GM12878 (cell line): ENCODE measurements around the gene SPDL1. TPM values are rescaled to one million over a fixed set of nuclear protein-coding genes. Genes with fewer than 3 reads are reported as not detected.

ENCODE experiments used
- ATAC-seq: fragments of 200-7000 bp; cut with Tn5 transposase; 3 replicates; pipeline ENCODE4 v1.9.1; 2020; ENCODE audit warnings: mild to moderate bottlenecking, moderate library complexity
- BruUV-seq: library from RNA; stranded (reverse); fragments of 400-500 nt; replicated peaks from 2 replicates; lab custom pipeline; 2021; lab: Mats Ljungman, UMichigan
- CTCF ChIA-PET: fragments of 300-600 bp; sonication (Branson Sonifier 250); formaldehyde crosslinking; extraction: SDS; loops from one replicate; lab custom pipeline; 2021; ENCODE audit warnings: inconsistent platforms; lab: Yijun Ruan, JAX
- POLR2A ChIA-PET: fragments of 350-600 bp; formaldehyde crosslinking; extraction: SDS; loops from one replicate; lab custom pipeline; 2021; ENCODE audit warnings: inconsistent platforms; lab: Charles Lee
- RAD21 ChIA-PET: fragments of 300-600 bp; sonication (Branson Sonifier 250); formaldehyde crosslinking; loops from one replicate; lab custom pipeline; 2023; ENCODE audit warnings: antibody characterized with exemption; ENCODE audit not compliant: unreplicated experiment; lab: Charles Lee
- SMC1A ChIA-PET: fragments of 300-600 bp; sonication (Branson Sonifier 250); formaldehyde crosslinking; loops from one replicate; lab custom pipeline; 2023; ENCODE audit not compliant: unreplicated experiment, uncharacterized antibody; lab: Charles Lee
- DNase-seq: peaks from one replicate; pipeline ENCODE4 v3.0.0-alpha.2; 2011; ENCODE audit warnings: low read depth, low spot score
- FAIRE-seq: peaks from 3 replicates; lab custom pipeline; 2011; peaks lifted over from hg19 to GRCh38; lab: Jason Lieb, UNC
- H2AFZ ChIP-seq: 2 replicates; pipeline ENCODE4 v1.6.0; 2011; ENCODE audit warnings: low read depth, low read length, control low read depth; ENCODE audit not compliant: control insufficient read depth
- H3K27ac ChIP-seq: 2 replicates; pipeline ENCODE4 v1.5.1; 2011; ENCODE audit warnings: control low read depth; ENCODE audit not compliant: control insufficient read depth, insufficient read depth
- H3K27me3 ChIP-seq, 2 experiments: replicated peaks in 1 of 2; 2 replicates each; pipeline versions ENCODE4 v1.6.0 to v1.6.1; 2011; ENCODE audit warnings: low read length in 1 of 2; ENCODE audit not compliant: control insufficient read depth in 2 of 2, insufficient read depth in 2 of 2
- H3K36me3 ChIP-seq, 2 experiments: 2 replicates each; pipeline ENCODE4 v1.5.1; 2011; ENCODE audit warnings: low read length in 1 of 2; ENCODE audit not compliant: control insufficient read depth in 2 of 2, insufficient read depth in 2 of 2
- H3K4me1 ChIP-seq: 2 replicates; pipeline ENCODE4 v1.6.1; 2011; ENCODE audit warnings: mild to moderate bottlenecking, low read length, moderate library complexity, mixed read lengths; ENCODE audit not compliant: control insufficient read depth, insufficient read depth
- H3K4me2 ChIP-seq: 2 replicates; pipeline ENCODE4 v1.6.0; 2011; ENCODE audit warnings: control low read depth; ENCODE audit not compliant: control insufficient read depth, insufficient read depth
- H3K4me3 ChIP-seq: fragments of 200-600 bp; sonication (generic); 2 replicates; pipeline ENCODE4 v1.5.1; 2016
- H3K79me2 ChIP-seq: 2 replicates; pipeline ENCODE4 v1.6.0; 2011; ENCODE audit warnings: low read length; ENCODE audit not compliant: control insufficient read depth, insufficient read depth
- H3K9ac ChIP-seq: 2 replicates; pipeline ENCODE4 v1.8.0; 2011; ENCODE audit warnings: low read length, control low read depth, mixed read lengths; ENCODE audit not compliant: control insufficient read depth, insufficient read depth
- H3K9me3 ChIP-seq: replicated peaks from 3 replicates; pipeline ENCODE4 v1.5.1; 2011; ENCODE audit warnings: mild to moderate bottlenecking, low read length; ENCODE audit not compliant: control insufficient read depth, insufficient read depth
- H4K20me1 ChIP-seq: 2 replicates; pipeline ENCODE4 v1.6.0; 2011; ENCODE audit not compliant: control insufficient read depth, insufficient read depth
- ATF2 ChIP-seq: IDR thresholded peaks from 2 replicates; pipeline ENCODE4 v1.6.1; 2012; ENCODE audit warnings: low read length, inconsistent platforms
- BCL11A ChIP-seq: IDR thresholded peaks from 2 replicates; pipeline ENCODE4 v1.6.1; 2011; ENCODE audit warnings: low read depth, low read length
- CHD2 ChIP-seq: IDR thresholded peaks from 2 replicates; pipeline ENCODE4 v1.6.1; 2011; ENCODE audit warnings: low read depth, low read length, improper control_type of control experiment, borderline replicate concordance
- ELK1 ChIP-seq: IDR thresholded peaks from 2 replicates; pipeline ENCODE4 v1.6.1; 2012; ENCODE audit warnings: low read depth, low read length, improper control_type of control experiment
- ETV6 ChIP-seq, 2 experiments: fragments of 450-650 bp in 1 of 2; IDR thresholded peaks in 1 of 2; conservative IDR thresholded peaks in 1 of 2; 2 replicates each; pipeline ENCODE4 v1.6.1; 2014; ENCODE audit warnings: antibody characterized with exemption in 1 of 2, borderline replicate concordance in 1 of 2, low read depth in 1 of 2, mild to moderate bottlenecking in 1 of 2, moderate library complexity in 1 of 2
- HDGF ChIP-seq: fragments of 450-650 bp; IDR thresholded peaks from 2 replicates; pipeline ENCODE4 v1.6.1; 2016; ENCODE audit warnings: antibody characterized with exemption
- MAX ChIP-seq: IDR thresholded peaks from 2 replicates; pipeline ENCODE4 v1.6.1; 2012; ENCODE audit warnings: low read depth, low read length, improper control_type of control experiment
- MTA3 ChIP-seq: IDR thresholded peaks from 2 replicates; pipeline ENCODE4 v1.6.1; 2012; ENCODE audit warnings: low read length, inconsistent platforms, borderline replicate concordance
- POLR2AphosphoS2 ChIP-seq: IDR thresholded peaks from 2 replicates; pipeline ENCODE4 v1.6.1; 2011; ENCODE audit warnings: low read depth, mild to moderate bottlenecking, low read length, improper control_type of control experiment, moderate library complexity
- RAD21 ChIP-seq: IDR thresholded peaks from 2 replicates; pipeline ENCODE4 v1.6.1; 2011; ENCODE audit warnings: mild to moderate bottlenecking, low read depth, low read length, moderate library complexity; ENCODE audit not compliant: insufficient read depth
- RAD51 ChIP-seq: fragments of 450-650 bp; IDR thresholded peaks from 2 replicates; pipeline ENCODE4 v1.6.1; 2016; ENCODE audit warnings: moderate library complexity, mild to moderate bottlenecking, inconsistent platforms
- RELA ChIP-seq: fragments of 450-650 bp; IDR thresholded peaks from 2 replicates; pipeline ENCODE4 v1.8.0; 2014; ENCODE audit warnings: borderline replicate concordance; ENCODE audit not compliant: partially characterized antibody
- TCF12 ChIP-seq: IDR thresholded peaks from 2 replicates; pipeline ENCODE4 v1.6.1; 2011; ENCODE audit warnings: low read depth, mild to moderate bottlenecking, low read length
- USF1 ChIP-seq: IDR thresholded peaks from 2 replicates; pipeline ENCODE4 v1.6.1; 2011; ENCODE audit warnings: borderline replicate concordance, low read depth, mild to moderate bottlenecking, moderate library complexity, mixed read lengths, low read length; ENCODE audit not compliant: insufficient read depth; ENCODE audit errors: extremely low read length
- ZNF24 ChIP-seq: fragments of 450-650 bp; IDR thresholded peaks from 2 replicates; pipeline ENCODE4 v1.6.1; 2017; ENCODE audit warnings: antibody characterized with exemption, mild to moderate bottlenecking
- ZNF274 ChIP-seq: IDR thresholded peaks from one replicate; pipeline ENCODE4 v1.8.0; 2011; ENCODE audit not compliant: insufficient read length, insufficient read depth
- WGBS: methylation state at CpG from one replicate; pipeline ENCODE4 v1.1.6; 2016; ENCODE audit warnings: low lambda C conversion rate; ENCODE audit not compliant: insufficient replicate concordance, insufficient coverage; ENCODE audit errors: missing lambda C conversion rate; 5-methylcytosine and 5-hydroxymethylcytosine counted together
- in situ Hi-C: fragments of 300-500 bp; cut with MboI; formaldehyde crosslinking; loops from 9 replicates; pipeline ENCODE4 v1.14.3; 2018; ENCODE audit warnings: mixed read lengths
- intact Hi-C: fragments of 100-400 bp; cut with micrococcal nuclease; formaldehyde crosslinking; loops from one replicate; pipeline ENCODE4 v1.14.2; 2022; ENCODE audit not compliant: unreplicated experiment
- polyA plus RNA-seq, 11 experiments: library from polyadenylated mRNA; depleted of rRNA in 4 of 11; unstranded in 6 of 11; stranded (reverse) in 5 of 11; fragments of >200 nt; fragmentation: Nextera tagmentation in 4 of 11; fragmentation: Illumina TruSeq in 1 of 11; extraction: Ambion mirVana in 4 of 11; extraction: Trizol in 1 of 11; gene quantifications; 1 replicate in 1 of 11; 2 replicates in 10 of 11; pipeline versions ENCODE4 v1.2.1 to v1.2.3, GENCODE V29; 2011 to 2016; ENCODE audit warnings: inconsistent platforms in 2 of 11, missing spikeins in 2 of 11, low read depth in 1 of 11
- total RNA-seq, 4 experiments: library from RNA; depleted of rRNA in 3 of 4; stranded (reverse); fragments of >200 nt in 3 of 4; fragmentation: Illumina TruSeq in 1 of 4; extraction: Trizol in 1 of 4; gene quantifications; 2 replicates each; pipeline versions ENCODE4 v1.2.1 to v1.2.3, GENCODE V29; 2013 to 2021

SPDL1 gene
- total and polyA plus RNA-seq, 10 of the 15 experiments (the other 5 are each of a cell fraction or from before 2014, with no cell fraction given), result 34.2 to 69.9 (median 46.0) TPM

DNA sequence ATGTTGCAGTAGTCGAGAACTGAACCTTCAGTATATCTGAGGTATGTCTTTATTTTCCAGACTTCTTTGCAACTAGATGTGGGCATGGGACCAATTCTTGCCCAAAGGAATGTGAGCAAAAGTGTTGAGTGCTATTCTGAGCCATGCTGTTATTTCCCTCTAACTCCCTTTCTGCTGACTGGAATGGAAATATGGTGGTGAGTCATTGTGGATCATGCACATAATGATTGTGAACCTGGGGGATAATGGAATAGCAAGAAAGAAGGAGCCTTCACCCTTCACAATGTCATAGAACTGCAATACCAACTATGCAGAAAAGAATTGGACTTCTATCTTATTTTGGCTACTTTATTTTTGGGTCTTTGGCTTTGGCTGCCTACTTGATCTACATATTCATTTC, 43.2 kb downstream of the SPDL1 start (continued):
- TF ChIP-seq MTA3 (no peak), ZNF24 (no peak), RELA (no peak), MAX (no peak), USF1 (no peak), POLR2AphosphoS2 (no peak), ZNF274 (no peak)
- TF ChIP-seq, all 136 proteins: peak for 0

DNA sequence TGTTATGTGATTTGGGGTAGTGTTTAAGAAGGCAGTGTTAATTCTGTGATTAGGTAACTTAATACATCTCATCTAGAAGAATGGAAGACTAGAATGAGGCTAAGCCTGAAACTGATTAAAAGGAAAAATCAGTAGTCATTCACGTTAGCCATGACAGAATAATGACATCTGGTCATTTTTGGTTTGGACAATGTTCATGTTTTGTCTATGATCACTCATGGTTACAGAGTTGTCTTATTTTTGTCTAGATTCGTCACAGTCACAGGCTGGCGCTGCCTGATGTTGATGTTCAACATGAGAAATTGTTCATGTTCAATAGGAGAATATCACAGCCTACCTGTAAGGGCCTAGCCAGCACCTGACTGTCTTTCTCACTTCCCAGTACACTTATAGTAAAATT, 44.0 kb downstream of the SPDL1 start:
- in situ Hi-C loops (no loop called here), intact Hi-C loops (no loop called here)
- SMC1A ChIA-PET, result no interaction called here
- H3K79me2 ChIP-seq, result no peaks in the 10 kb centered on the region
- FAIRE-seq, result peak; percentile 13
- no peak overlapping the region for H2AFZ ChIP-seq
- CTCF ChIA-PET, result no interaction called here
- H3K27ac ChIP-seq, result no peak overlapping the region
- no peaks in the 10 kb centered on the region for H3K9me3 ChIP-seq
- no peak overlapping the region for H3K4me3 ChIP-seq
- RAD21 ChIA-PET, result no interaction called here
- DNase-seq, result no peak
- no peak for ATAC-seq
- no TSS peak for BruUV-seq
- no peaks in the 10 kb centered on the region for H3K36me3 ChIP-seq
- no peaks in the 10 kb centered on the region for H3K27me3 ChIP-seq
- no peaks in the 10 kb centered on the region for H3K4me1 ChIP-seq
- no peak for TF ChIP-seq CHD2
- no peak for TF ChIP-seq ETV6 (conservative IDR thresholded peaks at IDR 0.05 in 1 of 2, IDR thresholded peaks at IDR 0.05 in 1 of 2; ENCODE audit: borderline replicate concordance in 1 of 2, low read depth in 1 of 2)
- TF ChIP-seq RAD21, result no peak
- no peak for TF ChIP-seq ATF2
- no peak for TF ChIP-seq HDGF
- TF ChIP-seq ELK1, result no peak
- no peak for TF ChIP-seq TCF12
- TF ChIP-seq BCL11A, result no peak
- no peak for TF ChIP-seq RAD51
- no peak overlapping the region for H3K4me2 ChIP-seq
- WGBS, result 59% methylated on average over 3 of the region's 3 CpGs
- POLR2A ChIA-PET, result no interaction called here
- no peak overlapping the region for H3K9ac ChIP-seq
- no peaks in the 10 kb centered on the region for H4K20me1 ChIP-seq
